GM12891 (cell line): ENCODE measurements around the gene SECISBP2L.

Experiments used
- POLR2A ChIP-seq: IDR thresholded peaks from 2 replicates; pipeline ENCODE4 v1.6.1; 2011; ENCODE audit warnings: low read depth, low read length, control low read depth
- POLR2AphosphoS5 ChIP-seq: IDR thresholded peaks from 2 replicates; pipeline ENCODE4 v1.6.1; 2011; ENCODE audit warnings: low read depth, low read length, control low read depth
- SPI1 ChIP-seq: IDR thresholded peaks from 2 replicates; pipeline ENCODE4 v1.6.1; 2011; ENCODE audit warnings: low read depth, low read length, control low read depth
- TAF1 ChIP-seq: IDR thresholded peaks from 2 replicates; pipeline ENCODE4 v1.6.1; 2011; ENCODE audit warnings: low read depth, low read length, control low read depth

DNA sequence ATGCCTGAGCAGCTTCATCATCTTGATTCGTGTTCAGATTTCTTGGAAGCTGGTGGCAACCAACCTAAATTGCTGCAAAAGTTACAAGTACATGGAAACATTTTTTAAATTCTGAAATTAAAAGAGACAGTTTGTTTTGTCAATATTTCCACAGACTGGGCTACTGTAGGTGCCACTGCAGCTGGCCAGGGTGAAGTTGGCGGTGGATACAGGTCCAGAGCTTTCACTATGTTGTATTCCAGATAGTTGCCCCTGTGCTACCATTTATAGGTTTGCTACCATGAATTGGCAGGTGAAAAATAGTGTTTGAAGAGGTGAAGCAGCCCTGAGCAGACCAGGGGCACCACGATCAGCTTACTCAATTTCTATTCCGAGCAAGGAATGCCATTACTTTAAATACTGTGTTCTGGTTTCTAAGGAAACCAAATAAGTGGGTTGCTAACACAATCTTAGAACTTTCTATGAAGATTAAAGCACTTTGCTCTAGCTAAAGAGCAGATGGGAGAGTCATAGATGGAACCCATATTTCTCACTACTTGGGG is 61.4 kb downstream of the SECISBP2L start:
- no peak for TF ChIP-seq POLR2AphosphoS5
- TF ChIP-seq POLR2A, result no peak
- TF ChIP-seq SPI1, result no peak
- no peak for TF ChIP-seq TAF1
